ENCODE measurements around the gene PTTG1.

- TF ChIP-seq MAX (IDR thresholded peaks at IDR 0.05; ENCODE audit: low read depth, low read length), result no peak
- no peak for TF ChIP-seq CTCF (IDR thresholded peaks at IDR 0.05; ENCODE audit: low read depth, low read length)
These were observed 23.5 kb downstream of the PTTG1 start for GRCh38 chr5:160445132-160445531.

Data from NB4 (cell line).